NCI-H187 (cell line): Measurements from ENCODE around the gene IQCE.

ENCODE experiments used
- DNase-seq, 2 experiments: peaks; one replicate each; lab custom pipeline; 2025; lab: John Stamatoyannopoulos, UW

The IQCE gene, protein sequence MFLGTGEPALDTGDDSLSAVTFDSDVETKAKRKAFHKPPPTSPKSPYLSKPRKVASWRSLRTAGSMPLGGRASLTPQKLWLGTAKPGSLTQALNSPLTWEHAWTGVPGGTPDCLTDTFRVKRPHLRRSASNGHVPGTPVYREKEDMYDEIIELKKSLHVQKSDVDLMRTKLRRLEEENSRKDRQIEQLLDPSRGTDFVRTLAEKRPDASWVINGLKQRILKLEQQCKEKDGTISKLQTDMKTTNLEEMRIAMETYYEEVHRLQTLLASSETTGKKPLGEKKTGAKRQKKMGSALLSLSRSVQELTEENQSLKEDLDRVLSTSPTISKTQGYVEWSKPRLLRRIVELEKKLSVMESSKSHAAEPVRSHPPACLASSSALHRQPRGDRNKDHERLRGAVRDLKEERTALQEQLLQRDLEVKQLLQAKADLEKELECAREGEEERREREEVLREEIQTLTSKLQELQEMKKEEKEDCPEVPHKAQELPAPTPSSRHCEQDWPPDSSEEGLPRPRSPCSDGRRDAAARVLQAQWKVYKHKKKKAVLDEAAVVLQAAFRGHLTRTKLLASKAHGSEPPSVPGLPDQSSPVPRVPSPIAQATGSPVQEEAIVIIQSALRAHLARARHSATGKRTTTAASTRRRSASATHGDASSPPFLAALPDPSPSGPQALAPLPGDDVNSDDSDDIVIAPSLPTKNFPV

DNA sequence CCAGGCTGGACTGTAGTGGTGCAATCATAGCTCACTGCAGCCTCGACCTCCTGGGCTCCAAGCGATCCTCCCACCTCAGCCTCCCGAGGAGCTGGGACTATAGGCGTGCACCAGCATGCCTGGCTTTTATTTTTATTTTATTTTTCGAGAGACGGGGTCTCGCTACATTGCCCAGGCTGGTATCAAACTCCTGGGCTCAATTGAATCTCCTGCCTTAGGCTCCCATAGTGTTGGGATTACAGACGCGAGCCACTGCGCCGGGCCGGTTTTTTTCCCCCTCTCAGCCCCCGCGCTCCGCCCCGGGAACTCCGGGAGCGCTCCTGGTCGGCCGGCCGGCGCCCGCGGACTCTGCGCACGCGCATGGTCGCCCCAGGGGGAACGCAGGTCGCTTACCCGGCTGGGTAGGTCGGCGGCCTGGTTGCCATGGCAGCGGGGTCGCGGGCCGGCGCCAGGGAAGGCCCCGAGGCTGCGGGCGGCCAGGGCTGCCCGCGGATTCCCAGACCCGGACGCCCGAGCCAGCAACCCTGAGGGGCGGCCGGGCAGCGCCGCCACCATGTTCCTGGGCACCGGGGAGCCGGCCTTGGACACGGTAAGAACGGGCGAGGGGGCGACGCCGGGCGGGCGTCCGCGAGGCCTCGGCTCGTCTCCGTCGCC, at the start of gene IQCE:
IQCE (plus strand) TSS at position 351 of the 654 bp plus-strand sequence; CDS start at position 554, 203 bp downstream.
- peak; percentile 50 to 79 for DNase-seq

DNA sequence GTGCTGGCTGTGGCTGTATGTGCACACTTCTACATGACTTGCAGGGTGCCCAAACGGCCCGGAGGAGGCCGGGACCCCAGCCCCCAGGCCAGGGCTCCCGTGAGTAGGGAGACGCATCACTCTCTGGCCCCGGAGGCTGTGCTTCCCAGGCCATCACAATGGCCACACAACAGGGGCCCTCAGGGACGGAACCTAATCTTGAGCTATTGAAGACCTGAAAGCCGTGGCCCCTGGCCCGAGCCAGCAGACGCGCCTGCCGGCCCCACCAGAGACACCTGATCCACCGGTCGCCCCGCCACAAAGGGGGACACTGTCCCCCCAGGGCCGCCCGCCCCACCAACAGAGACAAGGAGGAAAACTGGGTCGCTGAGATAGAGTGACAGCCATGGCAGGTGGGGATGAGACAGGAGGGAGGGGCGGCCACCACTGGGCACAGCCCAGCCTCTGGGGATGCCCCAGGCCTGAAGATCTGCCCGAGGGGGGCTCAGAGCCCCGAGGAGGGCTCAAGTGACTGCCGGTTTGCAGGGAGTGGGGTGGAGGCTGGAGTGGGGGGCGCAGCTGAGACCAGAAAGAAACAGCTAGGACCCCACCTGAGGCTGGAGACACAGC, 49.4 kb upstream of the IQCE start:
- no peak for DNase-seq

GRCh38 chr7:2510130-2510776, 48.5 kb upstream of the IQCE start:
- no peak for DNase-seq

- no peak for DNase-seq
Observed at GRCh38 chr7:2510909-2511768, 47.6 kb upstream of the IQCE start.

GRCh38 chr7:2511769-2512168, 47.0 kb upstream of the IQCE start:
- no peak for DNase-seq

DNA sequence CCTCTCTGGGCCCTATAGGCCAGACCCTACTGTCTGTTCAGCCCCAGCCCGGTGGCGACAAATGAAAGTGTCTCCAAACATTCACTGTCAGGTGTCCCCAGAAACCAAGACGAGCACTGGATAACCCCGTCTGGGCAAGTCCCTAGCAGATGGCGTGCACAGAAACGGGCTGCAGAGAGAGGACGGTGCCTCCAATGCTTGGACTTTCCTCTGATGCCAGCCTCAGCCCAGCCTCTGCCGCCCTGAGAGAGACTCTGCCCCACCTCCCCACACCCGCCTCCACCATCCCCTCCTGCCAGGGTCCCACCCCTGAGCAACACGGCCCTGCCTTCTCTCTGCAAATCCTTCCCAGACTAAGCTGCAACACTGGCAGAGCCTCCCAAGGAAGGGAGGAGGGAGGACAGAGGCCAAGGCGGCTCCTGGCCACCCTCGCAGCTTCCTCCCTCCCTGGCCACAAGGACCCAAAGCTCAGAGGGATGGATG, 46.6 kb upstream of the IQCE start:
- no peak for DNase-seq

- no peak for DNase-seq
Observed at GRCh38 chr7:2512713-2513112, 46.1 kb upstream of the IQCE start.

DNA sequence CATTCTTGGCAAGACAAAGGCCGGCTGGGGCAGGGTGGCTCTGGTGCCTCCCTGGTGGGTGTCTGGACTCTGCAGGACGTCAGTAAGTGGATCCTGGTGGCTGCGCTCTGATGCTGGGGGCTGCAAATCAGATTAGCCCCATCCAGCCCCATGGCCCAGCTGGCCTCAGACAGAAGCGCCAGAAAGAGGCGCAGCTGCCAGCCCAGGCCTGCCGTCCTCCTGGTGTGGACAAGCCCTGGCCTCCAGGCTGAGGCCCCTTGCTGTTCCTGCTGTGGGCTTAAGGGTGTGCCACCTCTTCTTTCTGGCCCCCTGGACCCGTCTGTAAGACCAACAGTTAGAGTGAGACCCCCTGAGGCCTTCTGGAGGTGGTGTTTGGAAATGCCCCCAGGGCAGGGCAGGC, 45.1 kb upstream of the IQCE start:
- no peak for DNase-seq

DNA sequence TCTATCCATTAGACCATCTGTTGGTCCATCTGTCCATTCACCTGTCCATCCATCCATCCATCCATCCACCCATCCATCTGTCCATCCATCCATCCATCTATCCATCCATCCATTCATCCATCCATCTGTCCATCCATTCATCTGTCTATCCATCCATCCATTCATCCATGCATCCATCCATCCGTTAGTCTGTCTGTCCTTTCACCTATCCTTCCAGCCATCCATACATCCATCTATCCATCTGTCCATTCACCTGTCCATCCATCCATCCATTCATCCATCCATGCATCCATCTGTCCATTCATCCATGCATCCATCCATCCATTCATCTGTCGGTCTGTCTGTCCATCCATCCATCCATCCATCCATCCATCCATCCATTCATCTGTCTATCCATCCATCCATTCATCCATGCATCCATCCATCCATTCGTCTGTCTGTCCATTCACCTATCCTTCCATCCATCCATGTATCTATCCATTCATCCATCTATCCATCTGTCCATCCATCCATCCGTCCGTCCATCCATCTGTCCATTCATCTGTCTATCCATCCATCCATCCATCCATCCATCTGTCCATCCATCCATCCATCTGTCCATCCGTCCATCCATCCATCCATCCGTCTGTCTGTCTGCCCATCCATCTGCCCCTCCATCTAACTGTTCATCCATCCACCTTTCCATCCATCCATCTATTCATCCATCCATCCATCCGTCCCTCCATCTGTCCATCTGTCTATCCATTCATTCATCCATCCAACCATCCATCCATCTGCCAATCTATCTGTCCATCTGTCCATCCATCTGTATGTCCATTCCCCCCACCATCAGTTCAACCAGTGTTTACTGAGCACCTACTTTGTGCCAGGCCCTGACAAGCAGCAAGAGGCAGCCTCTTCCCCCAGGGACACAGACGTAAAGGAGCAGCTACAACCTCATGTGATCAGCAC, 44.0 kb upstream of the IQCE start:
- DNase-seq = no peak

GRCh38 chr7:2515424-2516193, 43.2 kb upstream of the IQCE start:
- no peak for DNase-seq

GRCh38 chr7:2516194-2516555, 42.6 kb upstream of the IQCE start:
- no peak for DNase-seq

DNA sequence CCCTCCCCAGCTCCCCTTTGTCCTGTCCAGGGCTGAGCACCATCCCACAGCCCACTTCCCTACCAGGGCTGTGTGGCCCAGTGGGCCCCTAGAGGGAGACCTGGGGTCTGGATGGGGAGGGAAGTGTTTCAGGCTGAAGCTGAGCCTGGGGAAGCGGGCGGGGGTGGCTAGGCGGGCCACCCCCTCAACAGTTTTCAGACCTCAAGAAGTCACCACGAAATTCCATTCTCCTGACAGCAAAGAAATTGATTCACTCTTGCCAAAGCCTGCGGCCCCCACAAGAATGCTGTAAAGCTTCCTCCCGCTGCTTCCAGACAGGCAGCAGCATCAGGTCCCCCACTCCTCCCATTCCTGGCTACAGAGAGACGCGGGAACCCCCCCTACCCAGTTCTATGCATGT, 41.8 kb upstream of the IQCE start:
- DNase-seq = no peak

- no peak for DNase-seq
Observed at GRCh38 chr7:2517678-2518507, 40.9 kb upstream of the IQCE start.

GRCh38 chr7:2518737-2519118, 40.1 kb upstream of the IQCE start:
- no peak for DNase-seq

- peak; percentile 89 to 91 for DNase-seq
Observed at GRCh38 chr7:2519119-2519930, 39.5 kb upstream of the IQCE start, which contains the start of gene LFNG. TSS of gene LFNG (plus strand) at chr7:2519774. CDS start at chr7:2519862, 88 bp downstream.

DNA sequence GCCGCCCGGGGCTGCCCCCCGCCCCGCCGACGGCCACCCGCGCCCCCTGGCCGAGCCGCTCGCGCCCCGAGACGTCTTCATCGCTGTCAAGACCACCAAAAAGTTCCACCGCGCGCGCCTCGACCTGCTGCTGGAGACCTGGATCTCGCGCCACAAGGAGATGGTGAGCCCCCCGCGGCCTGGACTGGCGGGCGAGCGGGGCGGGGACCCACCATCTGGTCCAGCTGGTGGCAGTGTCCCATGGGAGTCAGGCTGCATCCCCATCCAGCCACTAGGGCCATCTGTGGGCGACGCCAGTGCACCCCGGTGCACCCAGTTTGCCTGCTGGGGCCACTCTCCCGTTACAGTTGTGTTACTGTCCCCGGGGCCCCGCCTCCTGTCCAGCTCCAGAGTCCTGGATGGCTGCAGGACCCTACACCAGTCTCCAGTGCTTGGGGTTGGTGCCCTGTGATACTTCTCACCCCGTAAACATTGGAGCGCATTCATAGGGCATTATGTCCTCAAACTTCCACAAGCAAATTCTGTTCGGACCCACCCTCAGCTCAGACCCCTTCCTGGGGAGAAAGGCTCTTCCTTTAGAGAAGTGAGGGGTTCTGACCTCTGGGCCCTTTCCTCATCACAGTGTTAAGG, 38.5 kb upstream of the IQCE start:
- DNase-seq = no peak
